AG09319 (cell line): Measurements from ENCODE around the gene ATG2B.

Experiments
- DNase-seq: peaks from one replicate; pipeline ENCODE4 v3.0.0-alpha.2; 2010; ENCODE audit warnings: low read depth; ENCODE audit errors: extremely low read depth
- TF ChIP-seq, protein P1 (sequence below): IDR thresholded peaks from 2 replicates; pipeline ENCODE4 v1.5.1; 2011; ENCODE audit warnings: low read depth, mild to moderate bottlenecking, inconsistent platforms, low read length, moderate library complexity

Gene ATG2B

GRCh38 chr14:96341323-96341722 is 21.8 kb downstream of the ATG2B start:
- DNase-seq, result no peak
- TF ChIP-seq, protein P1, sequence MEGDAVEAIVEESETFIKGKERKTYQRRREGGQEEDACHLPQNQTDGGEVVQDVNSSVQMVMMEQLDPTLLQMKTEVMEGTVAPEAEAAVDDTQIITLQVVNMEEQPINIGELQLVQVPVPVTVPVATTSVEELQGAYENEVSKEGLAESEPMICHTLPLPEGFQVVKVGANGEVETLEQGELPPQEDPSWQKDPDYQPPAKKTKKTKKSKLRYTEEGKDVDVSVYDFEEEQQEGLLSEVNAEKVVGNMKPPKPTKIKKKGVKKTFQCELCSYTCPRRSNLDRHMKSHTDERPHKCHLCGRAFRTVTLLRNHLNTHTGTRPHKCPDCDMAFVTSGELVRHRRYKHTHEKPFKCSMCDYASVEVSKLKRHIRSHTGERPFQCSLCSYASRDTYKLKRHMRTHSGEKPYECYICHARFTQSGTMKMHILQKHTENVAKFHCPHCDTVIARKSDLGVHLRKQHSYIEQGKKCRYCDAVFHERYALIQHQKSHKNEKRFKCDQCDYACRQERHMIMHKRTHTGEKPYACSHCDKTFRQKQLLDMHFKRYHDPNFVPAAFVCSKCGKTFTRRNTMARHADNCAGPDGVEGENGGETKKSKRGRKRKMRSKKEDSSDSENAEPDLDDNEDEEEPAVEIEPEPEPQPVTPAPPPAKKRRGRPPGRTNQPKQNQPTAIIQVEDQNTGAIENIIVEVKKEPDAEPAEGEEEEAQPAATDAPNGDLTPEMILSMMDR, result no peak

DNA sequence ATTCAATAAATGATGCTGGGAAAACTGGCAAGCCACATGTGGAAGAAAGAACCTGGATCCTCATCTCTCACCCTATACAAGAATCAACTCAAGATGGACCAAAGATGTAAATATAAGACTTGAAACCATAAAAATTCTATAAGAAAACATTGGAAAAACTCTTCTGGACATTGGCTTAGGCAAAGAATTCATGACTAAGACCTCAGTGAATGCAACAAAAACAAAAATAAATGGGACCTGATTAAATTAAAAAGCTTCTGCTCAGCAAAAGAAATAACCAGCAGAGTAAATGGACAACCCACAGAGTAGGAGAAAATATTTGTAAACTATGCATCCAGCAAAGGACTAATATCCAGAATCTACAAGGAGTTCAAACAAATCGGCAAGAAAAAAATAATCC is 24.6 kb downstream of the ATG2B start:
- DNase-seq, result no peak
- TF ChIP-seq, protein P1, result no peak

GRCh38 chr14:96324219-96324618 is 38.9 kb downstream of the ATG2B start:
- no peak for DNase-seq
- TF ChIP-seq, protein P1, result no peak

GRCh38 chr14:96320605-96321004 is 42.5 kb downstream of the ATG2B start:
- no peak for DNase-seq
- TF ChIP-seq, protein P1, result no peak

DNA sequence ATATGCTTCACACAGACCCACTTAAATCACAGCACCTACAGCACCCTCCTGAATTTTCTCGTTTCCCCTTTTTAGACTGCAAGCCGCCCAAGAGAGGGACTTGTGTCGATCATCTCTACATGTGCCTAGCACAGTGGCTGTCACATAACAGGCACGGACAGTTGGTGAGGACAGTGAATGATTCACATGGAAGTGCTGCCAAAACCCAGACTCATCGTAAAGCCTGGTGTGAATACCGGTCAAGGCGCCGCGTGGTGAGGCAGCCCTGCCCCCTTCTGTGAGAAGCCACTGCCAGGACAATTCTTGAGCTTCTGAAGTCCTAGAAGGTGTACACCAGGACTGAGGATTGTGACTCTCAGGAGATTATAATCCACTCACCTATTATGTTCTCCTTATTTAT is 44.3 kb downstream of the ATG2B start:
- TF ChIP-seq, protein P1, result no peak
- no peak for DNase-seq

GRCh38 chr14:96316087-96316486 is 47.1 kb downstream of the ATG2B start:
- TF ChIP-seq, protein P1, result no peak
- DNase-seq, result no peak

DNA sequence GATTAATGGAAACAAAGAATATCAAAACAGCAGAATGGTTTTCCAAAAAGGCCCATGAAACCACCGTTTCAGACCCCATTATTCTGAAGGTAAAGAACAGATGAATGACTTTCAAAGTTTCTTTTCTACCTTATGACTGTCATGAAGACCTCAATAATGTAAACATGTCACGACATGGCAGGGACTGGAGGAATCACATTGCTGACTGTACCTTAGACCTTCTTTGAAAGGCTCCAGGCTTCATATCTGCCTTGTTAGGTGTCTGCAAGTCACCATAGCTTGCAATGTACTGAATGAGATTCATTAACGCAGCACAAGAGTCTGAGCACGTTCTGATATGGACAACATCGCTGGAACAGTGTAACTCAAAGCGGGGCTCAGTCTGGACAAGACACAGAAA is 52.2 kb downstream of the ATG2B start:
- TF ChIP-seq, protein P1, result no peak
- no peak for DNase-seq
